Activated CD4-positive, alpha-beta T cell treated with anti-CD3 and anti-CD28 coated beads, Interleukin-2, Interleukin-4, amounts not matched to agents 100 ng/mL and 50 ng/mL, durations not matched to agents 16 hours and 8 hours (primary cell): ENCODE results near the gene COL4A6.
"Not testable (repeated sequence)": the region's sequence is repeated elsewhere in the genome, so short reads cannot be mapped to it uniquely, and the experiment has no call there.

Source experiments
- DNase-seq: peaks from one replicate; pipeline ENCODE4 v3.0.0-alpha.2; 2020; ENCODE audit warnings: low spot score

COL4A6 gene

DNA sequence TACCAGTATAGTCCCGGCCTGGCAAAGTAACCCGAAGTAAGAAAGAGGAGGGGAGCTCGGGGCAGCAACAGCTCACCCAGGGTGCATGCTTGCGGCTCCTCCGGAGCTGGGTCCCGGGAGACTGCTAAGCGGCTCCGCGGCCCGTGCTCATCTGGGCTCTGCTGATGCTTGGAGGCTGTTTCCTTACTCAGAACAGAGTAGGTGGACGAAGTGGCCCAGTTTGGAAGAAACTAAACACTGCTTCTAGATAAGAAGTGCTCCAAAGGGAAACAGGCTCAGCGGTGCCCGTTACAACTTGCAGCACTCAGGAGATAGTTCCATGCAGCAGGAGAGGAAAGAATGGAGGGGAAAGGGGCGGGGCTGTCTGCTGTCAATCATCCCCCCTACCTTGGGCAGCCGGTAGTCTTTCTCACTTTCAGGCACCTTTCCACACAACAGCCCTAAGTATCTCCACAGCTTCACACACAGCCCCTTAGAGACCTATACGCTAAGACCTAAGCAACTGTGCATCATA, at the start of gene COL4A6:
Gene COL4A6 (minus strand): TSS at position 313 of the 514 bp plus-strand sequence. CDS start 226 bp downstream, at position 87.
- no peak for DNase-seq

DNA sequence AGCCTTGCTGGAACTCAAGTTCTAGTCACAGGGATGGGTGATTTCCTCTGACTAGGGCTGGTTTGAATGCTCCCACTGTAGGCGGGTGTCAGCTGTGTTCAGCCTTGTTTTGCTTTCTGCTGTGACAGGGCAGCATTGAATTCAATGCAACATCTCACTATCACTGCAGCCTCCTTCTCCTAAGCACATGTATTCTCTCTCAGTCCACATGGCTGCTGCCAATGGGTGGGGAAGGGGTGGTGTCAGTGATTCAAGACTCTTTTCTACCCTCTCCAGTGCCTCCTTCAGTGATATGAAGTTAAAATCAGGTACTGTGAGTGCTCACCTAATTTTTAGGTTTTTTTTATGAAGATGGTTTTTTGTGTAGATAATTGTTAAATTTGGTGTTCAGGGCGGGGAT, 47.7 kb upstream of the COL4A6 start:
- DNase-seq: no peak

DNA sequence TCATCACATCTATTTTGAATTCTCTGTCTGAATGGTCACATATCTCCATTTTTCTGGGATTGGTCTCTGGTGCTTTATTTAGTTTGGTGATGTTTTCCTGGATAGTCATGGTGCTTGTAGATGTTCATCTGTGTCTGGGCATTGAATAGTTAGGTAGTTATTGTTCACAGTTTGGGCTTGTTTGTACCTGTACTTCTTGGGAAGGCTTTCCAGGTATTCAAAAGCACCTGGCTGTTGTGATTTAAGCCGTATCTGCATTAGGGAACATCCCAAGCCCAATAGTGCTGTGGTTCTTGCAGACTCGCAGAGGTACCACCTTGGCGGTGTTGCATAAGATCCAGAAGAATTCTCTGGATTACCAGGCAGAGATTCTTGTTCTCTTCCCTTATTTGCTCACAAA, 46.0 kb upstream of the COL4A6 start:
- DNase-seq: no peak

DNA sequence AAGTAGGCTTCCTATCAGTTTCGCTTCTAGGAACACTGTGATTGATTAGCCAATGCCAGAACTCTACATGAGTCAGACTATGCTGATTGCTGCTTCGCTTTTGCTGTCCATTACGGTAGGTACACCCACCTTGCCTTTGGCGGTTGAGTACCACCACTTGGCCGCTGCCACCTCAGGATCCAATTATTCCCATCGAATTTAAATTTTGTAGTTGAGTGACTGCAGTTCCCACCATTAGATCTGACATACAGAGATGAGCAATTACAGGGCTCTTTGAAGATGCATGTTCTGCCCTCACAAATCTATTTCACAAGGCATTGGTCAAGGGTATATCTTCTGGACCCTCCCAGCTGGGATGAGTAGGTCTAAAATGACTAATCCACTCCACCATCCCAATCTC, 43.3 kb upstream of the COL4A6 start:
- DNase-seq: not testable (repeated sequence)

DNA sequence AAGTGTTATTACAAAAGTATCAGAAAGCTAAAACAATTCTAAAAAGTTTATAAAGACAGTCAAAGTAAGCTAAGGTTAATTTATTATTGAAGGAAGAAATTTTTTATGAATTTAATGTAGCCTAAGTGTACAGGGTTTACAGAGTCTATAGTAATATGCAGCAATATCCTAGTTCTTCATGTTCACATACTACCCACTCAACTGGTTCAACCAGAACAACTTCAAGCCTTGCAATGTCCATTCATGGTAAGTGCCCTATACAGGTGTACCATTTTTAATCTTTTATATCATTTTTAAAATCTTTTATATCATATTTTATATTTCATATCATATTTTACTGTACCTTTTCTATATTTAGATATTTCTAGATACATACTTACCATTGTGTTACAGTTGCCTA, 35.8 kb upstream of the COL4A6 start:
- no peak for DNase-seq

DNA sequence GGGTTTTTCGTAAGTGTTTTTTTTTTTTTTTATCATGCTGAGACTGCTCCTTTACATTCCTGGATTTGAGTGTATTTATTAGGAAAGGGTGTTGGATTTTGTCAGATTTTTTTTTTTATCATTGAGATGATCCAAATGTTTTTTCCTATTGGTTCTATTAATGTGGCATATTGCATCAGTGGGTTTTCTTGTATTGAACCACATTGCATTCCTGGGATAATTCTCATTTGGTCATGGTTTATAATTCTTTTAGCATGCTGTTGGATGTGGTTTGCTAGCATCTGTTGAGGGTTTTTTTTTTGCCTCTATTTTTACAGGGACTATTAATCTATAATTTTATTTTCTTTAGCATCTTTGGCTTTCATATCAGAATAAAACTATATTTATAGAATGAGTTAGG, 30.3 kb upstream of the COL4A6 start:
- DNase-seq: no peak

DNA sequence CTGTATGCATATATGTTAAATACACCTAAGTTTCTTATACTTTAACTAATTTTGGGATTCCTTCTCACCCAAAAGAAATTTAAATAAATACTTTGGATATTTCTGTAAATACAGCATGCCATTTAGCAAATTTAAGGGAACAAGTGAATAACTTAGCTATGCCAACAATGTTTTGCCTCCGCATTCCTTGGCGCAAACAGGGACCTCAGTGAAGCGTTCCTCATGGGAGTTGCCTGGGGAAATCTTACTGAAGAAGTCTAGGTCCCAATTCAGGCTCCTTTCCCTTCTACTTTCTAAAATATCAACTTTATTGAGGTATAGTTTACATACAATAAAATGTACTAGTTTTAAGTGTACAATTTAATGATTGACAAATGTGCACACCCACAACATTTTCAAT, 26.4 kb upstream of the COL4A6 start:
- no peak for DNase-seq

DNA sequence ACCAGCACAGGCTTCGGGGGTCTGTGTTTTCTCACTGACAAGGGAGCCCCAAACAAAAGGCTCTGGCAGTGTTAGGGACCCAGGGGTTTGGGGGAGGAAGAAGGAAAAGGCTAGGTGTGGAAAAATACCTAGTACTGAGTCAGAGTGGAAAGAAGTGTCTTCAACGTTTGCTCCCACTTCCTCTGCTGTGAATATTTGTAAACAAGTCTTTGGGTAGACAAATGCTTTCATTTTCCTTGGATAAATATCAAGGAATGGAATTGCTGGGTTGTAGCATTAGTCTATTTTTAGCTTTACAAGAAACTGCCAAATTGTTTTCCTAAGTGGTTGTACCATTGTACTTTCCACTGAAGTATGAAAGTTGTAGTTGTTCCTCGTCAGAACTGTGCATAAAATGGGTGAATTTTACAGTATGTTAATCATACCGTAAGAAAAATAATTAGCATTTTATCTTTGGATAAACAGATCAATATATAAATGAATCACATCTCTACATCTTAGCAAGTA, 18.8 kb upstream of the COL4A6 start:
- no peak for DNase-seq

DNA sequence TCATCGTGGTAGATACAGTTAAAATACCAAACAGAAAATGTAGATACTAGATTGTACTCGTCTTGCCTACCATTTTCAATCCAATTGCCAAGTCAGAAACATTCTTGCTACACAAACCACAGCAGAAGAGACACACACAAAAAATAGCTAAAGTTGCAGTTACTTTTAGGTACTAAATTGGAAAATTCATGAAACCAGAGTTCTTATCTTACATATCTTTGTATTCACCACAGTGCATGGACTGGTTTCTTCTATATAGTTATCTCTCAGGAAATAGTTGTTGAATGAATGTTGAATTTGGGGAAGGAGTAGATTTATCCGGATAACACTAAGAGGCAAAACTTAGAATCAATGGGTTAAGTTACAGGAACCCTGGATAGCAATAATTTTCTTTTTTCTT, 15.6 kb upstream of the COL4A6 start:
- no peak for DNase-seq

DNA sequence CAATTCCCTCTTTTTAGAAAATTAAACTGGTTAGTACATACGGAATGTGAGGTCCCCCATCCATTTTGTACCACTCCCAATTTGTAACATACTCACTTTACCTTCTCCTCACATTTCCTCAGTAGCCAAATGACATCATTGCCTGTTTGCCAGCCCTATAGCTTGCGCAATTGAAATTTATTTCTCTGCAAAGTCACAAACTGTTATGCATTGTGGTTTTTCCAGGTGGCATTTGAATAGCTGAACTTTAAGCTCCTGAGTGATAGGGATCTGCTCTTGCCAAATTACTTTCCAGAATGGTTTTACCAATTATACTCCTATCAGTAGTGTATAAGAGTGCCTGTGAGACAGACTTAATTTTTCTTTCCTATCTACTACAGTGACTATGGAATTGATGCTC, 9.1 kb upstream of the COL4A6 start:
- DNase-seq: no peak

DNA sequence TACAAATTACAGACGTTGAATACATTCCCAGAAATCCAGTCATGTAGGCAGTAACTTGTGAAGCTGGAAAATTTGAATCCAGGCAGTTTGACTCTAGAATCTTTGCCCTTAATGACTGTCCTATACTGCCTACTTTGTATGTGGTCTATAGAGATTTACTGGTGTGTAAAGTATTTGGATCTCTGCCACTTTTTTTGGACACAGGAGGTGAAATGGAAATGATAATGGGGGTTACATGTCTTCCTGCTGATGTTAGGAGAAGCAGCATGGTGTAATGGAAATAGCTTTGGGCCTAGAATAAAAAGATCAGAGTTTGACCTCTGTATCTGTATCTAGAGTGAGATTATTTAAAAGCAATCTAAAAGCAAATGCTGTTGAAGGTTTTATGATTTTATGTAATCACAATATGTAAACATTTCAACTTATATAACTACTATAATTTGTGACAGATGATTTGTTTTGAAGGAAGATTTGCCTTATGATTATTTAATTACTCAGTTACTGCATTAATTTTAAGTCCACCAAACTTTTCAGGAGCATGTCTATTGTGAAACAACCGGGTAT, 4.8 kb upstream of the COL4A6 start:
- DNase-seq: no peak

DNA sequence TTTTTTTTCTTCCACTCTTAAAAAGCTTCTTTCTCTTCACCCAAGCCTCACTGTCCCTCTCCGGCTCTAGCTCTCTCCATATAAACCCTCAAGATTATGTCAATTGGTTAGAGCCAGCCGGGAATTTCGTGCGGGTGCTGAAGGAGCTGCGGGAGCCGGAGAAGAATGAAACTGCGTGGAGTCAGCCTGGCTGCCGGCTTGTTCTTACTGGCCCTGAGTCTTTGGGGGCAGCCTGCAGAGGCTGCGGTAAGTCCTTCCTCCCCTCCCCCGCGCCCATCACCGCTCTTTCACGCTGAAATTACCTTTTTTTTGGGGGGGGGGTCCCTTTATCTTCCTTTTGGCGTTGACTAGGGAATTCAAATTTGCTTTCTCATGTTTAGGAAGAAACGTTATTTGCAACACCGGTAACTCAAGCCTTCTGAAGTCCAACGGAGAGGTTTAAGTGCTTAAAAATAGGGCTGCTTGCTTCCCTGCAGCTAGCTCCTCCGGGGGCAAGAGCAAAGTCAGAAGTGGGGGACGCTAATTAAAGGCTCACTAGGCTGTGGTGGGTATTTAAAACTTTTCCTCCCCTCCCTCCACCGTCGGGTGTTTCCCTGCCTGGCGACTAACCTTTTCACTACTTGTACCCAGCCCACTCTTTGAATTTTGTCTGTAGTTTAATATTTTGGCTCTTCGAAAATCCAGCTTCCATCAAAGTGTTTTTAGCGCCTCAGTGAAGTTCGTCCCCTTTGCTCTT, 1.9 kb upstream of the COL4A6 start:
- DNase-seq: no peak

DNA sequence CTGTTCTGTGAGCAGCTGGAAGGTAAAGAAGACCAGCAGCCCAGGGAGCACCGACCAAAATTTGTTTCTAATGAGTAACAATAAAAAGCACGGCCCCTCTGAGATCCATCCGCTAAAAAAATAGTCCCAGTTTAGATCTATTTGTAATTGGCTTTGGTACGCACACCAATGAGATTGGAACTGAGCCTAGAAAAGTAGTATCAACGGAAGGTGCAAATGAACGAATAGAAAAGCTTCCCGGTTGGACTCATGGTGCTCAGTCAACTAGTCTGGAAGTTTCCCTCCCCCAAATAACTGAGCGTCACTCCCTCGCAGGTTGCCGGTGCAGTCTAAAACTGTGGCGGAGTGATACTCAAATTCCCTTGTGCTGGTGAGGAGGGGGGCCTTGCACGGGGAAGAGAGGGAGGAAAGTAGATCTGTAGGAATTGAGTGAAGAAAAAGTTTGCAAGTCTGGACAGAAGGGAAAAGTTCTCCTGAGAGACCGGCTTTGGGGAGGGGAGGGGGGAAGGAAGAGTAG, 1.3 kb upstream of the COL4A6 start, which contains the start of gene COL4A5:
Gene COL4A5 (plus strand): TSS at position 413 of the 517 bp plus-strand sequence. CDS start 288 bp downstream, outside the sequence.
- DNase-seq: no peak

DNA sequence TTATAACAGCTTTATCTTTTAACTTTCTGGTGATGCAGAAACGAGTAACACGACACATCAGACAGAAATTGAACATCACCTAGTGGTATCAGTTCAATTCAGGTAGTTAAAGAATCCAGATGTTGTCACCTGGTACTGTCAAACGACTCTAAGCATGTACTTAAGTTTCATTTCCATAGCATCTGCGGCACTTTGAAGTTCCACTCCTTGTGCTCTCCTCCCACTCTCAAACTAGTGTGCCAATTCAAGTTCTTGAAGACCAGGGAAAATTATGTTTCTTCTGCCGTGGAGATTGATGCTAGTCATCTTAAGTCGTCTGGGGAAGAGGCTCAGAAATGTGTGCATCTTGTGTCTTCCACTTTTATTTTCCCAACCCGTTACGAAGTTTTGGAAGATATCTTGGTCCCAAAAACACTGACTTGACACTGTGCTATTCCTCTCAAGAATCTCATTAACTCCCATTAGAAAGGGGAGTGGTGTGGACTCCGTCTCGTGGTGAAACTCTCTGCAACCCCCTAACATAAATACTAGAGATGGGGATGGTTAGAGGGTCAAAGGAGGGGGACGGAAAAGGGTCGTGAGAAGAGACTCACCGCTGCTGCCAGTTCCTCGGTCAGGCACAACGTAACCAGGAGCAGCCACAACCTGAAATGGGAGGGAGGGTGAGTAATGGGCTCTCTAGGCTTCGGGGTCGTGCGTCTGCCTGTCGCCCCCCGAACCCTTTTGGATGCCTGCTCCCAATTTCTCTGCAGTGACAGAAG, 693 bp downstream of the COL4A6 start:
- DNase-seq: no peak

DNA sequence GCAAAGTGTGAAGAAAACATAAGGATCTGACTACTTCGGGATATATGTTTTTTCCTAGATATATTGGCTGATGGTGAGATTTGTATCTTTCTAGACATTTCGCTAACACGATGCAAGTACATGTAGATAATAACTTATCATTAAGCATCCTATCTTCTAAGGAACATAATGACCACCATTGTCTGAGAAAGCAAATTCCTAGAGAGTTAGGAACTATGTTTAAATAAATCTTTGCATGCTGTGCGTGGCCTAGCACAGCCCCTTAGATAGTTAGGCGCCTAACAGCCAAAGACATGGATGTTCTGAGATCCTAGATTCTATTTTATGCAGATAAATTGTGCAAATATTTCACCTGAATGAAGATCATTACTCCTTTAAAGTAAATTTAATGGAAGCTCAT, 3.0 kb downstream of the COL4A6 start:
- DNase-seq: no peak

DNA sequence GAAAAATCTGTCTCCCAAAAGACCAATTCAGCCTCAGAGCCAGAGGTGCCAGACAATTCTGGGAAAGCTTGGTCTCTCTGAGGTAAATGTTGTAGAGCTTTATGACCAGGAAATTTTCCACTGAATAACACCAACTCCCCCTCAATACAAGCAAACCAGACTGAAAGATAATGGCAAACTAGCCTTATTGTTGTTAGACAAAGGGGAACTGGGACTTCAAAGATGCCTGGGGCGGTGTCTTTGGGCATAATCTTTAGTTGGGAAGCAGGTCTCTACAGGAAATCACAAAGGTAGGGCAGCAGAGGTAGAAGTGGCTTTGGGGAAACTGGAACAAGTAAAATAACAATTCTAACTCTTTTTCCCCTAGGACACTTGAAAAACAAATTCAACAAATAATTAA, 12.0 kb downstream of the COL4A6 start:
- no peak for DNase-seq

DNA sequence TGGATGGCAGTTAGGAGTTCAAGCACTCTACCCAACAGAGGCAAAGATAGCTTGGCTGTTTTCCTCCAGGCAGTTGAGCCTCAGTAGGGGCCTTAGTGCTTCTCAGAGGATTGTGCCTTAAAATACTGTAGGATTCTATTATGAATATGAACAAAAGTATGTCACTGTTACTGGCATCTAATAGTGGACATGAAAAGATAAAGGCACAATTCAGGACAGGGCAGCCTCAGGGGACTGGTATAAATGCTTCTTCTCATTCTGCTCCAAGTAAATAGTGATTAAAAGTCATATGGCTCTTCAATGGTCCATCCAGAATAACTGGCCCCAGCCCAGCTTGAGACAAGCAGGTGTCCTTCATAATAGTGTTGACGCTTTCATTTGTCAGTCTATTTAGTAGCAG, 17.7 kb downstream of the COL4A6 start:
- DNase-seq: no peak

DNA sequence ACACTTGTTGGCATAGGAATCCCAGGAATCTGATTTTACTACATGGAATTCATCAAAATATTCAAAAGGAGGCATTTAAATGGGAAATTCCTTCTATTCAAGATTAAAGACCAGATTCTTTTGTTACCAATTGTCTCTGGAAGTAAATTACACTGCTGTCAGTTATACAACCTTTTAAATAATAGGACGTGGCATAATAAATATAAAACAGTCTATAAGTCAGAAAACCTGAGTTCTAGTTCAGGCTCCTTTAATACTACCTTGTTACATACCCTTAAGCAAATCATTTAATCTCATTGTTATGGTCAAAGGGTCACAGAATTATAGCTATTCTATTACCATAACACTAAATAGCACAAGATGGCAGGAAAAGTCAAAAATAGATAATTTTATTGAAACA, 18.8 kb downstream of the COL4A6 start:
- DNase-seq: no peak

DNA sequence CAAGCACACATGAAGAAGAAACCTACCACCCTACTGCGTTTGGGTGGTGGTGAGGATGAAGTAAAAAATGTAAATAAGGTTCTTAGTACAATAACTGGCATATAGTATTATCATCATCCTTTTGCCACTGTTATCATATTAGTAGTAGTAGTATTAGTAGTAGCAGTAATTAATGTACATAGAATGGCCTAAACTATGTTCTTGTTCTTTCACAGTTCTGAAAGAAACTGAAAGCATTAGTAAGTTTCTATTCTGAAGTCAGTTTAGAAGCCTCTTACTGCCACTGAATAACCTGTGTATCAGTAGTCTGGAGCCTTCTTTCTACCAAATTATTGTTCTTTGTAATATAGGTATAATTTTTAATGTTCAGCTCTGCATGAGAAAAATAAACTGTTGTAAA, 21.0 kb downstream of the COL4A6 start:
- no peak for DNase-seq

DNA sequence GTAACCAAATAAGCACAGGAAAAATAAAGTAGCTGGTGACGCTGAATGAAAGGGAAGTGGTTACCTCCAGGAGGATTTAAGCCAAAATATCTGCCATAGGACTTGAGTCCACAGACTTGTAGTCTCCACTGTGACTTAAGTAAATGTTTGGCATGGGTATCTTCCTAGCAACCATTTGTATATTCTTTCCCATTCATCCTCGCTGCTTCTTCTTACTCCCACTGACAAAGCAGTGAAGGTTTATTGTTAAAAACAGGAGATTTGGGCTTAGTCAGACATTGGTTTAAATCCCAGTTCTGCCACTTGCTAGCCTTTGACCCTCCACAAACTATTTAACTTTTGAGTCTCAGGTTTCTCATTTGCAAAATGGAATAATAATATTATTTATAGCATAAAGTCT, 22.3 kb downstream of the COL4A6 start:
- DNase-seq: no peak

DNA sequence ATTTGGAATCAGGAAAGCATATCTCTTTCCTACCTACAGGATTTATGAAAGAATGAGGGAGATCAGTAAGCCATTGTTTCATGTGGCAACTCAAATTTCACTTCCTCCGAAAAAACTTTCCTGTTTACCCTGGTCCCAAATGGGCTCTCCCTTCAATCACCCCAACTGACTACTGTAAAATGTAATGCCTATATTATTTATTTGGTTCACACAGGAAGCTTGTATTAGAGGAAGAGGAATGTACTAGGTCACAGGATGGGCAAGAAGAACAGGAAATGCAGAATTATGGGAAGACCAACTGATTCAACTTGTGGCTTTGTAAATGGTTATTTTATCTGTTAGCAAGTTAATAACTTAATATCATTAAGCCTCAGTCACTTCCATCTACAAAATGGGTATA, 23.1 kb downstream of the COL4A6 start:
- DNase-seq: no peak

DNA sequence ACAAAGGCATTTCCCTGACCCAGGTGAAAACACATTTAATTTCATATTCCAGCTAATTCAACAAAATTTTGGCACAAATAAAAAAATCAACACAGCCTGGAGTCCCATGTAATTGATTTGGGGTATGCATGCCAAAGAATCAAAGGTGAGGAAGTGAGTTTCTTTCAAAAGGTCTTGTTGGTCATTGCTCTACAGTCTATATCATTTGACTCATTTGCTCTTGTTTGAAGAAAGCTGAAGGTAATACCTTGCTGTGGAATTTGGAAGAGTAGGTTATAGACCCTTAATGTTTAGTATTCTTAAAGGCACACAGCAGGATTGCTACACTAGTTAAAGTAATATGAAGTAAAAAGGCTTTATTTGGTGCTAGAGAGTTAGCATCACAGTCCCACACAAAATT, 25.4 kb downstream of the COL4A6 start:
- DNase-seq: no peak
